Small intestine (tissue), 7 donors: ENCODE results near the gene SETD1A. TPM values are rescaled to one million over a fixed set of nuclear protein-coding genes. Genes with fewer than 3 reads are reported as not detected.

Experiments
- DNase-seq, 2 donors: peaks; one replicate each; pipeline versions ENCODE4 v3.0.0 to v3.0.0-alpha.2; 2013
- FAIRE-seq: peaks from 2 replicates; lab custom pipeline; 2012; peaks lifted over from hg19 to GRCh38; lab: Jason Lieb, UNC
- H3K27ac ChIP-seq, 3 donors: one replicate each; pipeline ENCODE4 v1.5.1; 2013; ENCODE audit warnings: low read length in 2 of 3, mild to moderate bottlenecking in 2 of 3, control low read depth in 1 of 3, inconsistent platforms in 1 of 3, low read depth in 1 of 3, moderate library complexity in 1 of 3
- H3K27me3 ChIP-seq, 3 donors: one replicate each; pipeline ENCODE4 v1.6.1; 2013; ENCODE audit warnings: low read length in 3 of 3, inconsistent platforms in 1 of 3; ENCODE audit not compliant: control insufficient read depth in 3 of 3, insufficient read depth in 3 of 3
- H3K36me3 ChIP-seq, 3 donors: one replicate each; pipeline ENCODE4 v1.6.1; 2013; ENCODE audit warnings: low read length in 3 of 3, inconsistent platforms in 1 of 3, low read depth in 1 of 3, mild to moderate bottlenecking in 1 of 3, moderate library complexity in 1 of 3; ENCODE audit not compliant: control insufficient read depth in 3 of 3, insufficient read depth in 2 of 3
- H3K4me1 ChIP-seq, 3 donors: one replicate each; pipeline ENCODE4 v1.6.1; 2013; ENCODE audit warnings: low read length in 2 of 3, inconsistent platforms in 1 of 3, low read depth in 1 of 3, mild to moderate bottlenecking in 1 of 3, moderate library complexity in 1 of 3; ENCODE audit not compliant: control insufficient read depth in 3 of 3, insufficient read depth in 2 of 3
- H3K4me3 ChIP-seq, 3 donors: one replicate each; pipeline ENCODE4 v1.5.1; 2013; ENCODE audit warnings: low read length in 3 of 3, control low read depth in 1 of 3, inconsistent platforms in 1 of 3, low read depth in 1 of 3, mild to moderate bottlenecking in 1 of 3, moderate library complexity in 1 of 3
- H3K9me3 ChIP-seq, 2 donors: one replicate each; pipeline ENCODE4 v1.6.1; 2013; ENCODE audit warnings: low read depth in 1 of 2, low read length in 1 of 2; ENCODE audit not compliant: control insufficient read depth in 2 of 2, insufficient read depth in 1 of 2
- WGBS, 3 donors: extraction: QIAGEN DNeasy Blood & Tissue Kit; methylation state at CpG; one replicate each; pipeline ENCODE4 v1.1.7; 2013; 5-methylcytosine and 5-hydroxymethylcytosine counted together
- polyA plus RNA-seq, 4 donors: library from polyadenylated mRNA; stranded (reverse) in 3 of 4; unstranded in 1 of 4; fragments of 200-250 nt in 3 of 4; fragments of 120-200 nt in 1 of 4; gene quantifications; one replicate each; pipeline versions ENCODE4 v1.2.1 to v1.2.3, GENCODE V29; 2013
- donor health status: healthy with polysubstance abuse.
- donor health status: control.
- donor health status: control.
- donor health status: Bipolar disorder and iron deficiency.
- donor health status: healthy.

SETD1A gene
- polyA plus RNA-seq, 4 donors, result 6.9 to 11.4 (median 9.0) TPM

DNA sequence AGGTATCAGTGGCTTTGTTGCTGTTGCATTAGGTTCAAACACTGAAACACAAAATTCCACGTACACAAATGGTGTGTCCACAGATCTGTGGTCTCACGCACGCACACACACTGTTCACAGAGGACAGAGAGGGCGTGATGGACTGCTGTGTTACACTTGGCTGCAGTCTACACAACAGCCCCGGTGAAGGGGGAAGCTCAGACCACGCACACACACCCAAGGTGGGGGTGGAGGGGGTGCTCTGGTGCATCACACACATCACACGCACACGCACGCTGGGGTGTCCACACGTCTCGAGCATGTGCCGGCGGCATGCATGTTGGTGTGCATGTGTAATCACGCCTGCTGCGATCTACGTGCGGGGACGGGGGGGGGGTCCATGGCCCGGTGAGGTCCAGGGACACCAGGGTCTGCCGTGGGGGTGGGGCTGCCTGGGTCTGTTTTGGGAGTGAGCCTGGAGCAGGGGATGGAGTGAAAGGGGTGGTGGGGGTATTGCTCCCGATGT lies 34.8 kb downstream of the SETD1A start:
- FAIRE-seq (no peak), DNase-seq (no peak)
- no peaks in the 10 kb centered on the region for H3K27me3 ChIP-seq
- WGBS, 3 donors, result 86 to 89% (median 87%) methylated on average over 20 to 21 of the region's 21 CpGs
- peaks cover 0 to 8% (median 0%) of the 10 kb centered on the region in 3 donors for H3K4me1 ChIP-seq
- no peaks in the 10 kb centered on the region for H3K9me3 ChIP-seq
- H3K27ac ChIP-seq, result no peak overlapping the region
- no peak overlapping the region for H3K4me3 ChIP-seq
- peaks cover 0 to 13% (median 0%) of the 10 kb centered on the region in 3 donors for H3K36me3 ChIP-seq

GRCh38 chr16:30992931-30993816 lies 35.6 kb downstream of the SETD1A start:
- Histone ChIP-seq H3K27me3 (no peaks in the 10 kb centered on the region), H3K36me3 (peaks cover 0 to 5% (median 0%) of the 10 kb centered on the region in 3 donors), H3K4me1 (peaks cover 0 to 16% (median 0%) of the 10 kb centered on the region in 3 donors), H3K4me3 (no peak overlapping the region), H3K27ac (no peak overlapping the region), H3K9me3 (no peaks in the 10 kb centered on the region)
- no peak for FAIRE-seq
- DNase-seq, result no peak
- 81 to 84% (median 82%) methylated on average over 27 to 29 of the region's 29 CpGs for WGBS, 3 donors

GRCh38 chr16:30995927-30996323 lies 38.4 kb downstream of the SETD1A start:
- DNase-seq (no peak), FAIRE-seq (no peak)
- H3K27ac ChIP-seq, result peak overlapping the region in 1 of 3 donors; percentile 90
- WGBS, 3 donors, result 69 to 74% (median 73%) methylated on average over 11 of the region's 11 CpGs
- no peak overlapping the region for H3K4me3 ChIP-seq
- H3K9me3 ChIP-seq, result no peaks in the 10 kb centered on the region
- no peaks in the 10 kb centered on the region for H3K27me3 ChIP-seq
- H3K4me1 ChIP-seq, result peaks cover 0 to 32% (median 0%) of the 10 kb centered on the region in 3 donors
- no peaks in the 10 kb centered on the region for H3K36me3 ChIP-seq

DNA sequence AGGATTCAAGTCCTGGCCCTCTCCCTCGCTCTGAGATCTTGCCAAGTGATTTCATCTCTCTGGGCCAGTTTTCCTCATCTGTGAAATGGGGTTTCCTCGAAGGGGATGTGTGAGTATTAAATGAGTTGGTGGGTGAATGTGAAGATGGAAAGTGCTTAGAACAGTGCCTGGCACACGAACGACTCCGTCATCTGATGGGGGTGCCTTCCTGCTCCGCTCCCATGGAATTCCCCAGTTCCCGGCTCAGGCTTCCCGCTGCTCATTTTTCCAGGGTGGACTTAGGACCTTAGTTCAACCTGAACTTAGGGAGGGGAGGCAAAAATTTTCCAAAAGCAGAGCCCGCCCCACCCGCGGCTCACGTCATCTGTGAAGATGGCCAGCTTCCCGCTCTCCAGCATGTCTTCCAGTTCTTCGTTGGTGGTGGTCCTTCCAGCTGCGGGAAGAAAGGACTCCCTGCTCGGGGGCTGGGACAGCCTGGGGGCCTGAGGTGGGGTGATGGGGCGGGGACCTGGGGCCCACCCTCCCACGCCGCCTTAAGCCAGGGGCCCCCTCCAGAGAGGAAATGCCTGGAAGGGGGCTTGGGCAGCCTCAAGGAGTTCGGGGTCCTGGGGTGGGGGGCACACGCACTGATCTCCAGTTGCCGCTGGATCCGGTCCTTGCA lies 38.9 kb downstream of the SETD1A start:
- no peaks in the 10 kb centered on the region for H3K9me3 ChIP-seq
- H3K27ac ChIP-seq, result peak overlapping the region in 2 of 3 donors; percentile 28 to 90
- H3K4me1 ChIP-seq, result peaks cover 0 to 32% (median 0%) of the 10 kb centered on the region in 3 donors
- DNase-seq, result peak; percentile 62 to 72
- H3K36me3 ChIP-seq, result no peaks in the 10 kb centered on the region
- FAIRE-seq, result no peak
- H3K4me3 ChIP-seq, result peak overlapping the region in 2 of 3 donors; percentile 31 to 51
- WGBS, 3 donors, result 8 to 16% (median 13%) methylated on average over 23 of the region's 23 CpGs
- H3K27me3 ChIP-seq, result no peaks in the 10 kb centered on the region

- peaks cover 0 to 39% (median 0%) of the 10 kb centered on the region in 3 donors for H3K4me1 ChIP-seq
- 3% methylated on average over 47 to 60 of the region's 60 CpGs for WGBS, 3 donors
These were observed 39.6 kb downstream of the SETD1A start for GRCh38 chr16:30996985-30997724.

GRCh38 chr16:30997725-30998711 lies 40.5 kb downstream of the SETD1A start:
- no peak for FAIRE-seq
- 64 to 72% (median 67%) methylated on average over 21 of the region's 21 CpGs for WGBS, 3 donors

More at GRCh38 chr16:30996985-30997724, 39.6 kb downstream of the SETD1A start:
- DNase-seq (peak; percentile 79 to 83), FAIRE-seq (no peak)
- Histone ChIP-seq H3K36me3 (no peaks in the 10 kb centered on the region), H3K27me3 (no peaks in the 10 kb centered on the region), H3K4me3 (peak overlapping the region; percentile 27 to 51 (median 31)), H3K27ac (peak overlapping the region in 2 of 3 donors; percentile 37 to 90), H3K9me3 (no peaks in the 10 kb centered on the region)

More at GRCh38 chr16:30997725-30998711, 40.5 kb downstream of the SETD1A start:
- no peaks in the 10 kb centered on the region for H3K9me3 ChIP-seq
- no peak for DNase-seq
- H3K4me3 ChIP-seq, result peak overlapping the region in 2 of 3 donors; percentile 31 to 51
- H3K36me3 ChIP-seq, result no peaks in the 10 kb centered on the region
- no peaks in the 10 kb centered on the region for H3K27me3 ChIP-seq
- H3K27ac ChIP-seq, result peak overlapping the region in 1 of 3 donors; percentile 2
- H3K4me1 ChIP-seq, result peaks cover 0 to 40% (median 0%) of the 10 kb centered on the region in 3 donors
